Spleen (tissue), 7 donors: ENCODE measurements around the gene SYNJ2.

Experiments used
- POLR2A ChIP-seq, 3 donors: fragments of 450-650 bp; IDR thresholded peaks; one replicate each; pipeline ENCODE4 v1.5.1; 2017; ENCODE audit warnings: antibody characterized with exemption in 3 of 3, mild to moderate bottlenecking in 1 of 3
- TF ChIP-seq, protein P1 (sequence below), 11 experiments: fragments of 200-600 bp in 7 of 11; fragments of 450-650 bp in 4 of 11; sonication (generic) in 4 of 11; IDR thresholded peaks in 8 of 11; conservative IDR thresholded peaks in 3 of 11; 1 replicate in 7 of 11; 2 replicates in 4 of 11; pipeline versions ENCODE4 v1.4.0 to v1.8.0; 2016 to 2021; ENCODE audit warnings: antibody characterized with exemption in 11 of 11, inconsistent platforms in 4 of 11, mild to moderate bottlenecking in 1 of 11
- donor health status: DM: no; HTN: no; CAD: no; lungs with moderate emphysema.
- donor health status: DM: no; HTN: no; CAD: no.
- donor health status: DM: no; HTN: no; CAD: no.

DNA sequence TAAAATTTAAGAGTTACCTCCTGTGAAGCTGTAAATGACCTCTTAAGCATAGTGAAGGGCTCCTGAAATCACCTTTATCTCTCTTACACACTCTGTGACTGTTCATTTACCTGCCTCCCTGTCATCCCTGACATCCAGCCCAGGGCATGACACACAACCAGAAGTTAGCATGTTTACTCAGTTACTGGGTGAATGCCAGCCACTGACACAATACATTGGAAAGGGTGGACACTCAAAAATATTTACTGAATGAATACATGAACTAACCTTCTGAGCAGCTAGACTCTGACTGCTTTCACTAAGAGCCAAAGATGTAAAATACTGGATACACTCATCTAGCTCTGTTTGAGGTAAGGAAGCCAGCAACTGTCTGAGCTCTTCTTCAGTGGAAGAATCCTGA, 161.1 kb downstream of the SYNJ2 start:
- TF ChIP-seq, protein P1, sequence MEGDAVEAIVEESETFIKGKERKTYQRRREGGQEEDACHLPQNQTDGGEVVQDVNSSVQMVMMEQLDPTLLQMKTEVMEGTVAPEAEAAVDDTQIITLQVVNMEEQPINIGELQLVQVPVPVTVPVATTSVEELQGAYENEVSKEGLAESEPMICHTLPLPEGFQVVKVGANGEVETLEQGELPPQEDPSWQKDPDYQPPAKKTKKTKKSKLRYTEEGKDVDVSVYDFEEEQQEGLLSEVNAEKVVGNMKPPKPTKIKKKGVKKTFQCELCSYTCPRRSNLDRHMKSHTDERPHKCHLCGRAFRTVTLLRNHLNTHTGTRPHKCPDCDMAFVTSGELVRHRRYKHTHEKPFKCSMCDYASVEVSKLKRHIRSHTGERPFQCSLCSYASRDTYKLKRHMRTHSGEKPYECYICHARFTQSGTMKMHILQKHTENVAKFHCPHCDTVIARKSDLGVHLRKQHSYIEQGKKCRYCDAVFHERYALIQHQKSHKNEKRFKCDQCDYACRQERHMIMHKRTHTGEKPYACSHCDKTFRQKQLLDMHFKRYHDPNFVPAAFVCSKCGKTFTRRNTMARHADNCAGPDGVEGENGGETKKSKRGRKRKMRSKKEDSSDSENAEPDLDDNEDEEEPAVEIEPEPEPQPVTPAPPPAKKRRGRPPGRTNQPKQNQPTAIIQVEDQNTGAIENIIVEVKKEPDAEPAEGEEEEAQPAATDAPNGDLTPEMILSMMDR (IDR thresholded peaks at IDR 0.05 in 8 of 11, conservative IDR thresholded peaks at IDR 0.05 in 3 of 11) = no peak
- no peak for TF ChIP-seq POLR2A (IDR thresholded peaks at IDR 0.05)
